Heart right ventricle (tissue), 16 donors: Measurements from ENCODE around the gene LZTS2. TPM values are rescaled to one million over a fixed set of nuclear protein-coding genes. Genes with fewer than 3 reads are reported as not detected.
A peak's percentile ranks its signal among the peaks of the same experiment; 100 is the strongest.

Source experiments
- ATAC-seq, 8 donors: fragments of 200-7000 bp; cut with Tn5 transposase; one replicate each; pipeline ENCODE4 v1.9.1; 2020; ENCODE audit warnings: mild to moderate bottlenecking in 8 of 8, moderate library complexity in 8 of 8, moderate number of reproducible peaks in 1 of 8
- DNase-seq, 2 donors: peaks; one replicate each; pipeline ENCODE4 v3.0.0-alpha.2; 2020
- H3K27ac ChIP-seq, 10 donors: fragments of 200-600 bp; sonication (generic) in 2 of 10; one replicate each; pipeline versions ENCODE4 v1.5.0 to v1.8.0; 2020 to 2022; ENCODE audit warnings: mild to moderate bottlenecking in 3 of 10
- H3K27me3 ChIP-seq, 7 donors: fragments of 200-600 bp; one replicate each; pipeline ENCODE4 v1.8.0; 2021 to 2022; ENCODE audit warnings: mild to moderate bottlenecking in 2 of 7
- H3K36me3 ChIP-seq, 9 donors: fragments of 200-600 bp; sonication (generic) in 1 of 9; one replicate each; pipeline versions ENCODE4 v1.5.0 to v1.8.0; 2020 to 2022; ENCODE audit warnings: mild to moderate bottlenecking in 2 of 9
- H3K4me1 ChIP-seq, 9 donors: fragments of 200-600 bp; sonication (generic) in 1 of 9; one replicate each; pipeline versions ENCODE4 v1.5.0 to v1.8.0; 2020 to 2022; ENCODE audit warnings: mild to moderate bottlenecking in 4 of 9
- H3K4me3 ChIP-seq, 10 donors: fragments of 200-600 bp; sonication (generic) in 2 of 10; one replicate each; pipeline versions ENCODE4 v1.5.0 to v1.8.0; 2020 to 2022; ENCODE audit warnings: mild to moderate bottlenecking in 7 of 10, moderate library complexity in 2 of 10
- H3K9me3 ChIP-seq, 11 donors: fragments of 200-600 bp in 10 of 11; sonication (generic) in 2 of 11; one replicate each; pipeline versions ENCODE4 v1.5.0 to v1.8.0; 2013 to 2022; ENCODE audit warnings: mild to moderate bottlenecking in 2 of 11, control low read depth in 1 of 11, moderate library complexity in 1 of 11
- CTCF ChIP-seq, 9 donors: fragments of 200-600 bp; sonication (generic) in 2 of 9; IDR thresholded peaks; one replicate each; pipeline versions ENCODE4 v1.5.0 to v1.8.0; 2021 to 2022; ENCODE audit warnings: antibody characterized with exemption in 9 of 9, mild to moderate bottlenecking in 5 of 9, moderate library complexity in 1 of 9
- WGBS, 2 donors: extraction: QIAGEN DNeasy Blood & Tissue Kit; methylation state at CpG; one replicate each; pipeline ENCODE4 v1.1.7; 2013; ENCODE audit warnings: inconsistent platforms in 1 of 2; 5-methylcytosine and 5-hydroxymethylcytosine counted together
- intact Hi-C, 10 donors: fragments of 100-400 bp; cut with DNase I; formaldehyde crosslinking; loops; one replicate each; pipeline versions ENCODE4 v1.11.1 to v1.14.2; 2022
- polyA plus RNA-seq, 2 donors: library from polyadenylated mRNA; stranded (reverse); fragments of 200-250 nt; gene quantifications; one replicate each; pipeline ENCODE4 v1.2.3, GENCODE V29; 2013
- total RNA-seq, 10 donors: library from RNA; stranded (reverse); fragmentation: NEBNext Ultra II Directional in 3 of 10; extraction: Animal tissue kit (Norgen Biotek cat#: 25700) in 3 of 10; gene quantifications; one replicate each; pipeline versions ENCODE4 v1.2.1 to v1.2.4, GENCODE V29; 2021 to 2023
- donor health status: Arrhythmogenic right ventricular cardiomyopathy.
- donor health status: ischemic (EF 13 %, LVEDD 7.1; RV severe dilation, severe dysfunction).
- donor health status: healthy with polysubstance abuse.
- donor health status: DM: no; HTN: yes; CAD: no.
- donor health status: DM: no; HTN: no; CAD: no.
- donor health status: ischemic (EF 25% LVEDD 6.9; RV normal size, moderate dysfunction).
- donor health status: ischemic (EF 25% LVEDD 5.7; RV mildly dilated, moderate dysfunction).
- donor health status: healthy.
- donor health status: DM: yes; HTN: yes; CAD: no.
- donor health status: Ischemic cardiomyopathy.
- donor health status: ischemic (EF 35%, LVEDD 5.7; RV mildly dilated, moderate dysfunction).
- donor health status: nonischemic (EF 11% LVEDD 7.7; RV severe dilation, severe dysfunction).
- donor health status: DM: yes; HTN: yes; CAD: no.
- donor health status: PGD.
- donor health status: ischemic (EF 29% LVEDD 5.4; RV normal size, mild dysfunction).
- donor health status: nonischemic (EF 23%, LVEDD 6.1; RV moderate dilation, normal function).

LZTS2 gene
- total and polyA plus RNA-seq, 12 donors, result 28.6 to 73.7 (median 41.7) TPM

DNA sequence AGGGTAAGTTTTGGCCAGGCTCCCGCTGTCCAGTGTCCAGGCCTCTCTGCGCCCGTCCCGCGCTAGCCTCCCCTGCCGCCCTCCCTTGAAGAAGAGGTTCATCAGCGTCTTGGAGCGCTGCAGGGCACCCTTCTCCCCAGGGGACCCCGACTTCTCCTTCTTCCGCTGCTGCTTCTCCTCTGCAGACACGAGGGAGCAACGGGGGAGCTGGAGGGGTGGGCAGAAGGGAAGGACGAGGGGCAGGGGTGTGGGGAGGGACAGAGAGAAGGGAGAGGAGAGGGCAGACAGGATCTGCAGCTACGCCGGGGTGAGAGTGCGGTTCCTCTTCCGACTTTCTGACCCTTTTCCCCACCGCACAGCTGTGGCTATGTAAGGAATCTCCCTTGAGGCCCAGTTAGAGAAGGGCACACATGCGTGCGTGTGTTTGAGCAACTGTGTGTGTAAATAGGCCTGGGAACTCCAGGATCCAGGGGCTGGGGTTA is 18.6 kb downstream of the LZTS2 start:
- peak overlapping the region in 3 of 10 donors; percentile 19 to 52 (median 34) for H3K27ac ChIP-seq
- H3K4me3 ChIP-seq, result no peak overlapping the region
- intact Hi-C loops, result no loop called here
- H3K4me1 ChIP-seq, result peaks cover 2 to 31% (median 15%) of the 10 kb centered on the region in 9 donors
- H3K9me3 ChIP-seq, result no peaks in the 10 kb centered on the region
- H3K27me3 ChIP-seq, result peaks cover 0 to 29% (median 24%) of the 10 kb centered on the region in 7 donors
- DNase-seq (no peak), ATAC-seq (peak in 3 of 8 donors; percentile 4 to 27 (median 10))
- TF ChIP-seq CTCF (IDR thresholded peaks at IDR 0.05), result no peak
- 45 to 57% methylated on average over 20 of the region's 20 CpGs for WGBS, 2 donors
- H3K36me3 ChIP-seq, result no peaks in the 10 kb centered on the region

DNA sequence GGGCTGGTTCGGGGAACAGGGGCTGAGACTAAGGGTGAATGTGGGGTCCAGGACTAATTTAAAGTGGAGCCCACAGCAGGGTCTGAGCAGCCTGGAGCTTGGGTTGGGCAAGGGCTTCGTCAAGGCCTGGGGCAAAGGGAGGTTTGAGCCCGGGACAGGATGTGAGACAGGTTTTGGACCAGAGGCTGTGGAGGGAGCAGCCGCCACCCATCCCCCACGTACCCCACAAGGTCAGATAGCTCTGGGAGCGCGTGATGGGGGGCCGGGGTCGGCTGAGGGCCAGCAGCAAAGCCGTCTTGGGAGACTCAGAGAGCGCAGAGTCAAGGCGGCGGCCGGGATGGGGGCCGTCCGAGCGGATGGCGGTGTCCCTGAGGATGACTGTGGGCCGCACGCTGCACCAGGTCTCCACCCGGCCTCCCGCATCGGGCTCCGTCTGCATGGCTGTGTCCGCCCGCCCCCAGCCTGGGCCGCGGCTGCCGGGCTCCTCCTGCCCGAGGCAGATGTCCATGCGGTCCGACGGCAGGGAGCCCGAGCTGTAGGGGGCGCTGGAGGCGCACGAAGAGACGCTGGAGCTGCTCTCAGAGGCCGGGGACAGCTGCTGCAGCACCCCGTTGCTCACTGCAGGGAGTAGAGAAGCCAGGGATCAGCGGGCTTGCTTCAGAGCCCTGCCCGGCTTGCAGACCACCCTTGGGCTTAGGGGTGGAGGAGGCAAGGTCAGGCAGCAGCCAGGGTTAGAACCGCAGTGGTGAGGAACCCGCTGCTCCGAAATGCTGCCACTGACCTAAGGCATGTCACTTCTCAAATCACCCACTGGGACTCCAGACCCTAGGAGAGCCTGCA is 19.2 kb downstream of the LZTS2 start:
- Histone ChIP-seq H3K4me3 (peak overlapping the region in 2 of 10 donors; percentile 11 to 20), H3K9me3 (no peaks in the 10 kb centered on the region), H3K4me1 (peaks cover 0 to 25% (median 10%) of the 10 kb centered on the region in 9 donors), H3K36me3 (no peaks in the 10 kb centered on the region), H3K27ac (peak overlapping the region in 4 of 10 donors; percentile 19 to 58 (median 43)), H3K27me3 (peaks cover 0 to 29% (median 24%) of the 10 kb centered on the region in 7 donors)
- peak; percentile 44 to 84 (median 73) for TF ChIP-seq CTCF (IDR thresholded peaks at IDR 0.05)
- ATAC-seq (peak; percentile 66 to 79 (median 74)), DNase-seq (peak; percentile 79 to 88)
- 15% methylated on average over 45 of the region's 45 CpGs for WGBS, 2 donors
- intact Hi-C loops, result no loop called here

- TF ChIP-seq CTCF (IDR thresholded peaks at IDR 0.05), result no peak
- H3K4me1 ChIP-seq, result peaks cover 0 to 20% (median 10%) of the 10 kb centered on the region in 9 donors
- 42 to 44% methylated on average over 2 of the region's 2 CpGs for WGBS, 2 donors
- peak overlapping the region in 1 of 10 donors; percentile 58 for H3K27ac ChIP-seq
- intact Hi-C loops, result no loop called here
- ATAC-seq, result no peak
- H3K9me3 ChIP-seq, result no peaks in the 10 kb centered on the region
- no peak overlapping the region for H3K4me3 ChIP-seq
- no peaks in the 10 kb centered on the region for H3K36me3 ChIP-seq
- peaks cover 0 to 29% (median 24%) of the 10 kb centered on the region in 7 donors for H3K27me3 ChIP-seq
- DNase-seq, result no peak
Observed at GRCh38 chr10:101019440-101019703, 19.8 kb downstream of the LZTS2 start.

DNA sequence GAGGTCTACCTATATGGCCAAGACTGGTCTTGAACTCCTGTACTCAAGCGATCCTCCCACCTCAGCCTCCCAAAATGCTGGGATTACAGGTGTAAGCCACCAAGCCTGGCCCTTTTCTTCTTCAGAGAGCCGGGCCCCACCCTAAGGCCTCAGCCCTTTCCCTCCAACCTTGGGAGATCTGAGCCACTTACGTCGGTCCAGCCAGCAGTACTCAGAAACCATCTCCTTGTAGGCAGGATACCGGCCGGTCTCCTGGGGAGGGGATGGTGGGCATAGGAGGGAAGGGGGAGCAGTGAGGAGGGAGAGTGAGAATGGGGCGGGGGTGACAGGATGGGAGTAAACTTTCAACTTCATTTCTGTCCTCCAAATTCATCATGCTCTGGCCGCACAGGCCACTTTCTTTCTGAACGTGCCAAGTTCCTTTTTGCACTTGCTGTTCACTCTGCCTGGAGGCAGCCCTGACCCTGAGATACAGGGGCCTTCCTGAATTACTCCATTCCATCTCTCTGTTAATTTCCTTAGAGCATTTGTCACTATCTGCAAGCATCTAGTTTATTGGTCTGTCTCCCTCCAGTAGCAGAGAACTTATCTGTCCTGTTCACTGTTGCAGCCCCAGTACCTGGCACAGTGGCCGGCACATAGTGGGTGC is 20.9 kb downstream of the LZTS2 start:
- WGBS, 2 donors, result 78 to 81% methylated on average over 10 of the region's 10 CpGs
- H3K4me3 ChIP-seq, result no peak overlapping the region
- peaks cover 0 to 15% (median 9%) of the 10 kb centered on the region in 9 donors for H3K4me1 ChIP-seq
- no peak overlapping the region for H3K27ac ChIP-seq
- H3K27me3 ChIP-seq, result peaks cover 0 to 29% (median 24%) of the 10 kb centered on the region in 7 donors
- TF ChIP-seq CTCF (IDR thresholded peaks at IDR 0.05), result no peak
- intact Hi-C loops, result no loop called here
- H3K9me3 ChIP-seq, result no peaks in the 10 kb centered on the region
- ATAC-seq (no peak), DNase-seq (no peak)
- H3K36me3 ChIP-seq, result no peaks in the 10 kb centered on the region
